GM12878 (cell line): ENCODE data around the gene GSTA3. TPM values are rescaled to one million over a fixed set of nuclear protein-coding genes. Genes with fewer than 3 reads are reported as not detected.
"Not testable (repeated sequence)": the region's sequence is repeated elsewhere in the genome, so short reads cannot be mapped to it uniquely, and the experiment has no call there.

Experiments
- ATAC-seq: fragments of 200-7000 bp; cut with Tn5 transposase; 3 replicates; pipeline ENCODE4 v1.9.1; 2020; ENCODE audit warnings: mild to moderate bottlenecking, moderate library complexity
- BruUV-seq: library from RNA; stranded (reverse); fragments of 400-500 nt; replicated peaks from 2 replicates; lab custom pipeline; 2021; lab: Mats Ljungman, UMichigan
- CTCF ChIA-PET: fragments of 300-600 bp; sonication (Branson Sonifier 250); formaldehyde crosslinking; extraction: SDS; loops from one replicate; lab custom pipeline; 2021; ENCODE audit warnings: inconsistent platforms; lab: Yijun Ruan, JAX
- POLR2A ChIA-PET: fragments of 350-600 bp; formaldehyde crosslinking; extraction: SDS; loops from one replicate; lab custom pipeline; 2021; ENCODE audit warnings: inconsistent platforms; lab: Charles Lee
- RAD21 ChIA-PET: fragments of 300-600 bp; sonication (Branson Sonifier 250); formaldehyde crosslinking; loops from one replicate; lab custom pipeline; 2023; ENCODE audit warnings: antibody characterized with exemption; ENCODE audit not compliant: unreplicated experiment; lab: Charles Lee
- SMC1A ChIA-PET: fragments of 300-600 bp; sonication (Branson Sonifier 250); formaldehyde crosslinking; loops from one replicate; lab custom pipeline; 2023; ENCODE audit not compliant: unreplicated experiment, uncharacterized antibody; lab: Charles Lee
- DNase-seq: peaks from one replicate; pipeline ENCODE4 v3.0.0-alpha.2; 2011; ENCODE audit warnings: low read depth, low spot score
- FAIRE-seq: peaks from 3 replicates; lab custom pipeline; 2011; peaks lifted over from hg19 to GRCh38; lab: Jason Lieb, UNC
- H2AFZ ChIP-seq: 2 replicates; pipeline ENCODE4 v1.6.0; 2011; ENCODE audit warnings: low read depth, low read length, control low read depth; ENCODE audit not compliant: control insufficient read depth
- H3K27ac ChIP-seq: 2 replicates; pipeline ENCODE4 v1.5.1; 2011; ENCODE audit warnings: control low read depth; ENCODE audit not compliant: control insufficient read depth, insufficient read depth
- H3K27me3 ChIP-seq, 2 experiments: replicated peaks in 1 of 2; 2 replicates each; pipeline versions ENCODE4 v1.6.0 to v1.6.1; 2011; ENCODE audit warnings: low read length in 1 of 2; ENCODE audit not compliant: control insufficient read depth in 2 of 2, insufficient read depth in 2 of 2
- H3K36me3 ChIP-seq, 2 experiments: 2 replicates each; pipeline ENCODE4 v1.5.1; 2011; ENCODE audit warnings: low read length in 1 of 2; ENCODE audit not compliant: control insufficient read depth in 2 of 2, insufficient read depth in 2 of 2
- H3K4me1 ChIP-seq: 2 replicates; pipeline ENCODE4 v1.6.1; 2011; ENCODE audit warnings: mild to moderate bottlenecking, low read length, moderate library complexity, mixed read lengths; ENCODE audit not compliant: control insufficient read depth, insufficient read depth
- H3K4me2 ChIP-seq: 2 replicates; pipeline ENCODE4 v1.6.0; 2011; ENCODE audit warnings: control low read depth; ENCODE audit not compliant: control insufficient read depth, insufficient read depth
- H3K4me3 ChIP-seq: fragments of 200-600 bp; sonication (generic); 2 replicates; pipeline ENCODE4 v1.5.1; 2016
- H3K79me2 ChIP-seq: 2 replicates; pipeline ENCODE4 v1.6.0; 2011; ENCODE audit warnings: low read length; ENCODE audit not compliant: control insufficient read depth, insufficient read depth
- H3K9ac ChIP-seq: 2 replicates; pipeline ENCODE4 v1.8.0; 2011; ENCODE audit warnings: low read length, control low read depth, mixed read lengths; ENCODE audit not compliant: control insufficient read depth, insufficient read depth
- H3K9me3 ChIP-seq: replicated peaks from 3 replicates; pipeline ENCODE4 v1.5.1; 2011; ENCODE audit warnings: mild to moderate bottlenecking, low read length; ENCODE audit not compliant: control insufficient read depth, insufficient read depth
- H4K20me1 ChIP-seq: 2 replicates; pipeline ENCODE4 v1.6.0; 2011; ENCODE audit not compliant: control insufficient read depth, insufficient read depth
- WGBS: methylation state at CpG from one replicate; pipeline ENCODE4 v1.1.6; 2016; ENCODE audit warnings: low lambda C conversion rate; ENCODE audit not compliant: insufficient replicate concordance, insufficient coverage; ENCODE audit errors: missing lambda C conversion rate; 5-methylcytosine and 5-hydroxymethylcytosine counted together
- in situ Hi-C: fragments of 300-500 bp; cut with MboI; formaldehyde crosslinking; loops from 9 replicates; pipeline ENCODE4 v1.14.3; 2018; ENCODE audit warnings: mixed read lengths
- intact Hi-C: fragments of 100-400 bp; cut with micrococcal nuclease; formaldehyde crosslinking; loops from one replicate; pipeline ENCODE4 v1.14.2; 2022; ENCODE audit not compliant: unreplicated experiment
- polyA plus RNA-seq, 11 experiments: library from polyadenylated mRNA; depleted of rRNA in 4 of 11; unstranded in 6 of 11; stranded (reverse) in 5 of 11; fragments of >200 nt; fragmentation: Nextera tagmentation in 4 of 11; fragmentation: Illumina TruSeq in 1 of 11; extraction: Ambion mirVana in 4 of 11; extraction: Trizol in 1 of 11; gene quantifications; 1 replicate in 1 of 11; 2 replicates in 10 of 11; pipeline versions ENCODE4 v1.2.1 to v1.2.3, GENCODE V29; 2011 to 2016; ENCODE audit warnings: inconsistent platforms in 2 of 11, missing spikeins in 2 of 11, low read depth in 1 of 11
- total RNA-seq, 4 experiments: library from RNA; depleted of rRNA in 3 of 4; stranded (reverse); fragments of >200 nt in 3 of 4; fragmentation: Illumina TruSeq in 1 of 4; extraction: Trizol in 1 of 4; gene quantifications; 2 replicates each; pipeline versions ENCODE4 v1.2.1 to v1.2.3, GENCODE V29; 2013 to 2021

Gene GSTA3
- total and polyA plus RNA-seq, 10 of the 15 experiments (the other 5 are each of a cell fraction or from before 2014, with no cell fraction given): not detected

DNA sequence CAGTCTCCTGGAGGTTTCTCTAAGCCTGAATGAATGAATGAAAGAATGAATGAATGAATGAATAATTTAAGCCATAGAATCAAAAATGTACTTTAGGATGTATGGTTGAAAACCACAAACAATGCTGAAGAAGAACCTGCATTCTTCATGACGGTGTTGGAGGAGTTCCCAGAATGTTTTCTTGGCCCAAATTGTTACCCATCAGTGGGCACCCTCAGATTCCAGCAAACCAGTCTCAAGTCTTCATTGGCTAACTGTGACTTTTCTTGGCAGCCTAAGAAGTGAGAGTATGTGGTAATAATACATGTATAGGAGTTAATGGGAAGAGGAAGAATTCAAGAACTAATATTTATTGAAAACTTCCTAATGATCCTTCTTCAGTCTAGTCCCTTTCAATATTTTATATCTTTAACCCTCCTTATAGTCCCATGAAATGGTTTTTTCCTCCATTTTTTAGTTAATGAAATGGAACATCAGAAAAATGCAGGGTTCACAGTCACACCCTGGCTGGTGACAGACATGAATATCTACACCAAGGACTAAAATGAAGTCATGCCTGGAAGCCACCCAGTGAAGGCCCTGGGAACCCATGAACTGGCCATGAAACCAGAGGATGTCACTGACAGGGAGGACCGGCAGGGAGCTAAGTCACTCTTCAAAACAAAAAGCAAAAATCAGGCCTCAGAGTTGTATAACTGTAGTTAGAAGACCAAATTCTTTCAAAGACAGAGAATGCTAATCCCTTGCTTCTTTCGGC lies 39.0 kb downstream of the GSTA3 start:
- intact Hi-C loops, H4K20me1 ChIP-seq, H3K4me2 ChIP-seq, H3K9ac ChIP-seq, SMC1A ChIA-PET, CTCF ChIA-PET, H3K79me2 ChIP-seq, H2AFZ ChIP-seq, ATAC-seq, H3K36me3 ChIP-seq, in situ Hi-C loops, H3K27me3 ChIP-seq, DNase-seq, H3K4me1 ChIP-seq, H3K27ac ChIP-seq, POLR2A ChIA-PET, FAIRE-seq, H3K4me3 ChIP-seq, H3K9me3 ChIP-seq, RAD21 ChIA-PET, BruUV-seq: not testable (repeated sequence)
- WGBS: 47% methylated on average over 3 of the region's 3 CpGs

DNA sequence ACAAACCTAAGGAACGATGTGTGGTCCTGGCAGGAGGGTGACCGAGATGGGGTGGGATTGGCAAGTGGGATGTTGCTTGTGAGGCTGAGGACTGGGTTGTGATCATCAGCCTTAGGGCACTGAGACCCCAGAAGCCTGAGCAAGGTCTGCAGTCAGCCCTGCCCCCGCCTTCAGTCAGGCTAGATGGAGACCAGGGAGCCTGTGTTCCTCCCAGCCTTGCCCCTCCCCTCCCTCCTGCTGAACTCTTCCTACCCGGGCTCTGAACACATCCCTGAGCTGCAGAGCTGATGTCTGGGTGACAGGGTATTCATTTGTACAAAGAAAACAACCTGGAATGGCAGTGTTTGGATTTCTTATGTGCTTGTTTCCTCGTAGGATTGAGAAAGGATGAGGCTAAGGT lies 40.6 kb downstream of the GSTA3 start:
- SMC1A ChIA-PET, FAIRE-seq, DNase-seq, ATAC-seq, POLR2A ChIA-PET, CTCF ChIA-PET, H3K36me3 ChIP-seq, BruUV-seq, RAD21 ChIA-PET, H3K27ac ChIP-seq, H3K4me2 ChIP-seq, H3K27me3 ChIP-seq, H3K9me3 ChIP-seq, H3K4me3 ChIP-seq, in situ Hi-C loops, H2AFZ ChIP-seq, H3K4me1 ChIP-seq, H3K9ac ChIP-seq, H3K79me2 ChIP-seq, H4K20me1 ChIP-seq, intact Hi-C loops: not testable (repeated sequence)
- 15% methylated on average over 5 of the region's 5 CpGs for WGBS
